AG04450 (cell line): ENCODE measurements around the gene DPF1. TPM values are rescaled to one million over a fixed set of nuclear protein-coding genes. Genes with fewer than 3 reads are reported as not detected.

ENCODE experiments used
- CTCF ChIA-PET: fragments of 300-600, 350-600 bp; formaldehyde crosslinking; extraction: SDS; loops from one replicate; lab custom pipeline; 2022; ENCODE audit warnings: antibody characterized with exemption, inconsistent platforms; lab: Charles Lee
- POLR2A ChIA-PET: fragments of 350-600 bp; formaldehyde crosslinking; extraction: SDS; loops from one replicate; lab custom pipeline; 2021; ENCODE audit warnings: antibody characterized with exemption, inconsistent platforms; lab: Yijun Ruan, JAX
- DNase-seq: peaks from one replicate; pipeline ENCODE4 v3.0.0-alpha.2; 2011; ENCODE audit warnings: low read depth, low spot score
- H3K27ac ChIP-seq: one replicate; pipeline ENCODE4 v1.5.1; 2012; ENCODE audit warnings: low read depth, low read length, control low read depth
- H3K27me3 ChIP-seq: one replicate; pipeline ENCODE4 v1.6.0; 2012; ENCODE audit warnings: low read length; ENCODE audit not compliant: control insufficient read depth, insufficient read depth
- H3K4me3 ChIP-seq: 2 replicates; pipeline ENCODE4 v1.5.1; 2011; ENCODE audit warnings: mild to moderate bottlenecking, low read depth, low read length, control low read depth
- H3K9me3 ChIP-seq: 2 replicates; pipeline ENCODE4 v1.5.1; 2012; ENCODE audit warnings: low read length; ENCODE audit not compliant: control insufficient read depth, insufficient read depth
- CTCF ChIP-seq: IDR thresholded peaks from 2 replicates; pipeline ENCODE4 v1.5.1; 2011; ENCODE audit warnings: low read depth, low read length, control low read depth, inconsistent platforms
- polyA plus RNA-seq: library from polyadenylated mRNA; depleted of rRNA; stranded (reverse); fragments of >200 nt; gene quantifications from 2 replicates; pipeline ENCODE4 v1.2.3, GENCODE V29; 2011

The DPF1 gene
- polyA plus RNA-seq, 1 experiment: 1.4 TPM

DNA sequence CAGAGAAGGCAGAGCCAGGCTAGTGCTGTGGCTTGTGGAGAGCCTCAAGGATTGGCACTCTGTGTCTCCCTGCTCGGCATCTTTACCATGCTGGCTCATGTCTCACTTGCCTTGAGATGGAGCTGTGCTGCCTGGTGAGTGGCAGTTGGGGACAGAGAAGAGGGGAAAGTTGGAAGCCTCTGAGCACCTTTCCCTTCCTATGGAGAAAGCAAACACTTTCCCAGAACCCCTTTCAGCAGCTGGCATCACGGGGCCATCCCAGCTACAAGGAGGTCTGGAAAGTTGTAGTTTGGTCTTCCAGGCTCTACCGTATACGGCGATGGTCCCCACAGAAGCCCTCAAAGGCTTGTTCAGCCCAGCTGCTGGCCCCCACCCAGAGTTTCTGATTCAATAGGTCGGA, 58.7 kb downstream of the DPF1 start:
- no peak for DNase-seq
- no peak for TF ChIP-seq CTCF
- POLR2A ChIA-PET: no interaction called here
- Histone ChIP-seq H3K9me3 (peaks cover 17% of the 10 kb centered on the region), H3K27ac (no peak overlapping the region), H3K27me3 (no peaks in the 10 kb centered on the region), H3K4me3 (no peak overlapping the region)
- CTCF ChIA-PET: no interaction called here

DNA sequence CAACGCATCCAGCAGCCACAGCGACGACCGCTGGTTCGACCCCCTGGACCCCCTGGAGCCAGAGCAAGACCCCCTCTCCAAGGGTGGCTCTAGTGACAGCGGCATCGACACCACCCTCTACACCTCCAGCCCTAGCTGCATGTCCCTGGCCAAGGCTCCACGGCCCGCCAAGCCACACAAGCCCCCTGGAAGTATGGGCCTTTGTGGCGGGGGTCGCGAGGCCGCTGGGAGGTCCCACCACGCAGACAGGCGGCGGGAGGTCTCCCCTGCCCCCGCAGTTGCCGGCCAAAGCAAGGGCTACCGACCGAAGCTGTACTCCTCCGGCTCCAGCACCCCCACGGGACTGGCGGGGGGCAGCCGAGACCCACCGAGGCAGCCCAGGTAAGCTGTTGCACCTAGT, 59.5 kb downstream of the DPF1 start:
- DNase-seq: no peak
- Histone ChIP-seq H3K27me3 (no peaks in the 10 kb centered on the region), H3K4me3 (no peak overlapping the region), H3K9me3 (peaks cover 17% of the 10 kb centered on the region), H3K27ac (no peak overlapping the region)
- POLR2A ChIA-PET: no interaction called here
- TF ChIP-seq CTCF: no peak
- CTCF ChIA-PET: no interaction called here

GRCh38 chr19:38163419-38164290, 60.4 kb downstream of the DPF1 start:
- ChIA-PET CTCF (no interaction called here), POLR2A (no interaction called here)
- Histone ChIP-seq H3K9me3 (peaks cover 17% of the 10 kb centered on the region), H3K4me3 (no peak overlapping the region), H3K27ac (no peak overlapping the region), H3K27me3 (no peaks in the 10 kb centered on the region)
- DNase-seq: no peak
- TF ChIP-seq CTCF: no peak

DNA sequence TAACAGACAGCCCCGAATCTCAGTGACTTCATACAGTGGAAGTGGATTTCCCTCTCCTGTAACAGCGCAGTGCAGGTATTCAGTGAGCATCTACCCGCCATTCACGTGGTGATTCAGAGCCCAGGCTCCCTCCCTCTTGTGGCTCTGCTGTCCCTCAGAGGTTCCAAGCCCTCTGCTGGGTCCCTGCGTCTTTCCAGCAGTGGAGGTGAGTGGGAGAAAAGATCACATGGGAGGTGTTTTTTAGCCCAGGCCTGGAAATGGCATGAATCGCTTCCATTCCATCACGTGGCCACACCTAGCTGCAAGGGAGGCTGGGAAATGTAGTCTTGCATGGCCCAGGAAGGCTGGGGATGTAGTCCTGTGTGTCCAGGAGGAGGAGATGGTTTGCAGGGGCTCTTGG, 61.4 kb downstream of the DPF1 start:
- no peak overlapping the region for H3K27ac ChIP-seq
- no peak overlapping the region for H3K4me3 ChIP-seq
- DNase-seq: no peak
- ChIA-PET POLR2A (no interaction called here), CTCF (no interaction called here)
- TF ChIP-seq CTCF: no peak
- no peaks in the 10 kb centered on the region for H3K27me3 ChIP-seq
- H3K9me3 ChIP-seq: peaks cover 17% of the 10 kb centered on the region

DNA sequence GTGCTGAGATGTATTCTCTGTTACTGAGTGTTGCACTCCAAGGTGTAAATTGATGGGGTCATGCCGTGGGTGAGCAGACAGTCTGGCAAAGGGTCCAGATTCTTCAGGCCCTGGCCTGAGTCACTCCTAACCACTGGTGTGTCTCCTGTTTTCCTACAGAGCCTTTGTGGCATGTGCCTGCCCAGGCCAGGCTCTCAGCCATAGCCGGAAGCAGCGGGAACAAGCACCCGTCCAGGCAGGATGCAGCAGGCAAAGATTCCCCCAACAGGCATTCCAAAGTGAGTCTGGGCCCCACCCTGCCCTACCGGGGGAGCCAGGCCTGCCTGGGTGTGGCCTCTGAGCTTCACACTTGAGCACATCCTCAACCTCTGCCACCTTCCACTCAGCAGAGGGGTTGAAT, 61.9 kb downstream of the DPF1 start:
- POLR2A ChIA-PET: no interaction called here
- DNase-seq: no peak
- Histone ChIP-seq H3K27ac (no peak overlapping the region), H3K27me3 (no peaks in the 10 kb centered on the region), H3K4me3 (no peak overlapping the region), H3K9me3 (peaks cover 17% of the 10 kb centered on the region)
- CTCF ChIA-PET: interaction anchor here (0.6 to 1.2 kb wide), 3 partner anchors 14 to 260 kb away, joined by 3 to 11 read pairs (median 3); no protein-coding TSS in a partner anchor
- TF ChIP-seq CTCF: no peak
